ENCODE measurements around the gene DCN.
A peak's percentile ranks its signal among the peaks of the same experiment; 100 is the strongest.

The DCN gene

GRCh38 chr12:91173124-91173523, 9.5 kb downstream of the DCN start:
- no peak for TF ChIP-seq CTCF (IDR thresholded peaks at IDR 0.05; ENCODE audit: low read length, missing control alignments)
- H3K4me3 ChIP-seq (replicated peaks; ENCODE audit: low read depth, low read length) = peak overlapping the region; percentile 5
- no peak for DNase-seq (ENCODE audit: low read depth)

DNA sequence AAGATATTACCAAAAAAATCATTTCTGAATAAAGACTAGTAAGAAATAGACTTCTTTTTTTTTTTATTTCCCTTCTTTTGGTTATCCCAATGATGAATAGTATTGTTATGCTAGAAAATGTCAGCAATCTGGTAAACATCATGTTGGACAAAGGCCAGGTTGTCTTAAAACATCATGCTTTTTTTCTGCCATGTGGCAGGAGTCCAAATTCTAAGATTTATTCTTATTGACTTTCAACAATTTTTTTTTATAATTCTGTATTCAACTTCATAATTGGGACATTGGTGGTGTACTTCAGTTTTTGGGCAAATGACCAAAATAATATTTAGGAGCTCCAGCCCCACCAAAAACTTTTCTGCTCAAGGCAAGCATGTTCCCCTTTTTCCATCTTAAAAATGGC, 10.5 kb downstream of the DCN start:
- no peak for TF ChIP-seq CTCF (IDR thresholded peaks at IDR 0.05; ENCODE audit: low read length, missing control alignments)
- no peak overlapping the region for H3K4me3 ChIP-seq (replicated peaks; ENCODE audit: low read depth, low read length)
- peak; percentile 72 for DNase-seq (ENCODE audit: low read depth)

DNA sequence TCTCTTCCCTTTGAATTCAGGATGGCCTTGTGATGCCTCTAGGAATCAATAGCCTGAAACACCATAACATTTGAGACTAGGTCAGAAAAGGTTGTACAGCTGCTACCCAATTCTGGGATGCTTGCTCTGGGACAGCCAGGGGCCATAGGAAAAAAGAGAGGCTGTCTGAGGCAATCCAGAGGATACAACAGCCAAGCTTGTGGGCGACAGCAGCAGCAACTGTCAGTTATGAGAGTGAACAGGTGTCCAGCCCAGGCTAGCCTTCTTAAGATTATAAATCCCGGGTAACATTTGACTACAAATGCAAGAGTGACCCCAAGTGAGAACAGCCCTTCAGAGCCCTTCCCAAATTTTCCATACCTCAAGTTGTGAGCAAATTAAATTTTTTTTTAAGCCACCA, 11.1 kb downstream of the DCN start:
- DNase-seq (ENCODE audit: low read depth) = no peak
- no peak for TF ChIP-seq CTCF (IDR thresholded peaks at IDR 0.05; ENCODE audit: low read length, missing control alignments)
- no peak overlapping the region for H3K4me3 ChIP-seq (replicated peaks; ENCODE audit: low read depth, low read length)

DNA sequence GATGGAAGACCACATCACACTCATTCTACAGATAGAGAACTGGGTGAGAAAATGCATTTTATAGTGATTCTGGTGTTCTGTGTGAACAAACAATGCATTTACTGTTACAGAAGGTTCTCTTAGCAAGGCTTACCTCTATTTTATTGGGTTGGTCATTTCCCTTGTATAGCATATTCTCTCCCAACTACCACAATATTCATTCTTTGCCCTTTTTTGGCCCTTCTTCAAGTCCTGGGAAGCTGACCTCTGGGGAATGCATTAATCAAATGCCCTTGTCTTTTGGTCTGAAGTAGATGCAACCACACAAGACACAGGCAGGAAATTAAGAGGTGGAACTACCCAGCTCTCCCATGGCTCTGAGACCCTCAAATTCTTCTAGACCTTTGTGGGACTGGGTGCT, 19.5 kb downstream of the DCN start:
- TF ChIP-seq CTCF (IDR thresholded peaks at IDR 0.05; ENCODE audit: low read length, missing control alignments) = no peak
- H3K4me3 ChIP-seq (replicated peaks; ENCODE audit: low read depth, low read length) = no peak overlapping the region
- DNase-seq (ENCODE audit: low read depth) = no peak

DNA sequence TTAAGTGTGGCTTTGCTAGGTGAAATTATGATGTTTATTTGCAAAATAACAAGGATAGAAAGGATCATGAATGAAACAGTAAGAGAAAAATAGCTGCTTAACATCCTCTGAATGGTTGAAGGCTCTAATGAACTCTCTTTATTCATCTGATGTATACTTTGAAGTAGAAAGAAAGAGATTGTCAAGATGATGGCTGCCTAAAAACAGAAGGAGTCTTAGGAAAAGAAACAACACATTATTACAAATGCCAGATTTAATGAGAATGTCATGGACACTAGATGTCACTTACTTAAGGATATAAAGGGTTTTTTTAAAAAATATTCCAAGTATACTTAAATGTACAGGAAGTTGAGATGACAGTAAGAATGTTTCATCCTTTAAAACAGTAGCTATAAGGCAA, 21.6 kb downstream of the DCN start:
- no peak overlapping the region for H3K4me3 ChIP-seq (replicated peaks; ENCODE audit: low read depth, low read length)
- DNase-seq (ENCODE audit: low read depth) = no peak
- no peak for TF ChIP-seq CTCF (IDR thresholded peaks at IDR 0.05; ENCODE audit: low read length, missing control alignments)

- DNase-seq (ENCODE audit: low read depth) = no peak
- no peak overlapping the region for H3K4me3 ChIP-seq (replicated peaks; ENCODE audit: low read depth, low read length)
- TF ChIP-seq CTCF (IDR thresholded peaks at IDR 0.05; ENCODE audit: low read length, missing control alignments) = no peak
These were observed 26.6 kb downstream of the DCN start for GRCh38 chr12:91155990-91156389.

DNA sequence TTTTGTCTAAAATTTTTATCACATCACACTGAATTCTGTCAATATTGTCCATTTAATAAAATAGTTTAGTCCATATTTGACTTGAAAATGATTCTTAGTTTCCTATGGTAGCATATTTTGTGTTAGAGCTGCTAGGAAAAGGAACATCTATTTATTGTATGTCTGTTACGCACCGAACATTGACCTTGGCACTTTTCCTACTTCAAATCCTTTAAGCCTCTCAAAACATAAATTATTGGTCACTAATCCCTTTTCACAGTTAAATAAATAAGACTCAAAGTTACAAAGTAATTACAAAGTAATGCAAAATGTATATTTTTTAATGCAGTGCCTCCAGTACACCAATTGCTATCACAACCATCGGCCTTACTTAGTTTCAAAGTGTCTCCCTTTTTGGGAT, 28.5 kb downstream of the DCN start:
- no peak overlapping the region for H3K4me3 ChIP-seq (replicated peaks; ENCODE audit: low read depth, low read length)
- DNase-seq (ENCODE audit: low read depth) = no peak
- TF ChIP-seq CTCF (IDR thresholded peaks at IDR 0.05; ENCODE audit: low read length, missing control alignments) = no peak
